T-helper 1 cell treated with Interleukin-12 subunit alpha and Interleukin-12 subunit beta and Interleukin-4 antibody, amounts not matched to agents 30 μg/mL and 1 μg/mL, for 36 hours (primary cell): ENCODE measurements around the gene CNIH1.
"Not testable (repeated sequence)": the region's sequence is repeated elsewhere in the genome, so short reads cannot be mapped to it uniquely, and the experiment has no call there.

Source experiments
- H3K27ac Mint-ChIP-seq: one replicate; pipeline ENCODE4 v1.8.0; 2021; ENCODE audit warnings: mild to moderate bottlenecking, mixed read lengths
- H3K27me3 Mint-ChIP-seq: one replicate; pipeline ENCODE4 v1.8.0; 2021; ENCODE audit warnings: low read depth, mixed read lengths
- H3K36me3 Mint-ChIP-seq: one replicate; pipeline ENCODE4 v1.8.0; 2021; ENCODE audit warnings: low read depth, mixed read lengths
- H3K4me1 Mint-ChIP-seq: one replicate; pipeline ENCODE4 v1.8.0; 2021; ENCODE audit warnings: low read depth, mixed read lengths
- H3K4me3 Mint-ChIP-seq: one replicate; pipeline ENCODE4 v1.8.0; 2021; ENCODE audit warnings: mild to moderate bottlenecking, moderate library complexity, mixed read lengths
- H3K9me3 Mint-ChIP-seq: one replicate; pipeline ENCODE4 v1.8.0; 2021; ENCODE audit warnings: mixed read lengths

The CNIH1 gene

GRCh38 chr14:54427871-54428270 is 13.3 kb downstream of the CNIH1 start:
- H3K36me3 Mint-ChIP-seq, result peaks cover 35% of the 10 kb centered on the region
- H3K27ac Mint-ChIP-seq, result no peak overlapping the region

GRCh38 chr14:54425537-54426274 is 15.5 kb downstream of the CNIH1 start:
- no peak overlapping the region for H3K4me3 Mint-ChIP-seq
- H3K36me3 Mint-ChIP-seq, result peaks cover 29% of the 10 kb centered on the region
- no peaks in the 10 kb centered on the region for H3K4me1 Mint-ChIP-seq
- no peaks in the 10 kb centered on the region for H3K27me3 Mint-ChIP-seq
- no peak overlapping the region for H3K27ac Mint-ChIP-seq
- no peaks in the 10 kb centered on the region for H3K9me3 Mint-ChIP-seq

More at GRCh38 chr14:54427871-54428270, 13.3 kb downstream of the CNIH1 start:
- peaks cover 2% of the 10 kb centered on the region for H3K4me1 Mint-ChIP-seq
- H3K27me3 Mint-ChIP-seq, result no peaks in the 10 kb centered on the region
- H3K9me3 Mint-ChIP-seq, result no peaks in the 10 kb centered on the region
- H3K4me3 Mint-ChIP-seq, result no peak overlapping the region

DNA sequence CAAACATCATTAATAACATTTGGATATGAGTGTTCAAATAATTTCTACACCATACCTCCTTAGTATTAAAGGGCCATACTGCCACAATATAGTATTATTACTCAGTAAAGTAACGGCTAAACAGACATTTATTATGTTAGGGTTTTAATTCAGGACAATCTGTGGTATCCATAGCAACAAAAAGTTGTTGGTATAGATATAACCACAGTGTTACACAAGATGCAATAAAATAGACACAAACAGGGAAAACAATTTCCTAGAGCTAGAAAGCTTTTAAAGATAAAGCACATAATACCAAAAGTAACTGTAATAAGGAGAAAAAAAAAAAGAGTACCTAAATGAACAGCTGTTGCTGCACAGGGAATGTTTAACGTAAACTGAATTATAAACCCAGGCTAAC is 16.1 kb downstream of the CNIH1 start:
- no peaks in the 10 kb centered on the region for H3K27me3 Mint-ChIP-seq

GRCh38 chr14:54424479-54424901 is 16.7 kb downstream of the CNIH1 start:
- H3K27me3 Mint-ChIP-seq, result no peaks in the 10 kb centered on the region
- no peaks in the 10 kb centered on the region for H3K9me3 Mint-ChIP-seq
- no peak overlapping the region for H3K4me3 Mint-ChIP-seq
- no peak overlapping the region for H3K27ac Mint-ChIP-seq
- H3K36me3 Mint-ChIP-seq, result peaks cover 27% of the 10 kb centered on the region
- peaks cover 2% of the 10 kb centered on the region for H3K4me1 Mint-ChIP-seq

More for the DNA sequence above, 16.1 kb downstream of the CNIH1 start:
- H3K4me3 Mint-ChIP-seq, result no peak overlapping the region
- peaks cover 2% of the 10 kb centered on the region for H3K4me1 Mint-ChIP-seq
- no peaks in the 10 kb centered on the region for H3K9me3 Mint-ChIP-seq
- no peak overlapping the region for H3K27ac Mint-ChIP-seq
- peaks cover 29% of the 10 kb centered on the region for H3K36me3 Mint-ChIP-seq

GRCh38 chr14:54423991-54424390 is 17.2 kb downstream of the CNIH1 start:
- H3K4me1 Mint-ChIP-seq, result peaks cover 2% of the 10 kb centered on the region

GRCh38 chr14:54420478-54421142 is 20.6 kb downstream of the CNIH1 start:
- Mint-ChIP-seq H3K36me3 (peaks cover 29% of the 10 kb centered on the region), H3K9me3 (no peaks in the 10 kb centered on the region), H3K27me3 (no peaks in the 10 kb centered on the region), H3K27ac (peak overlapping the region; percentile 24), H3K4me1 (peaks cover 2% of the 10 kb centered on the region), H3K4me3 (no peak overlapping the region)

More at GRCh38 chr14:54423991-54424390, 17.2 kb downstream of the CNIH1 start:
- no peak overlapping the region for H3K4me3 Mint-ChIP-seq
- H3K27ac Mint-ChIP-seq, result no peak overlapping the region
- no peaks in the 10 kb centered on the region for H3K27me3 Mint-ChIP-seq
- H3K36me3 Mint-ChIP-seq, result peaks cover 29% of the 10 kb centered on the region
- H3K9me3 Mint-ChIP-seq, result no peaks in the 10 kb centered on the region

GRCh38 chr14:54411371-54411770 is 29.8 kb downstream of the CNIH1 start:
- H3K36me3 Mint-ChIP-seq, result peaks cover 36% of the 10 kb centered on the region
- no peak overlapping the region for H3K27ac Mint-ChIP-seq
- no peaks in the 10 kb centered on the region for H3K9me3 Mint-ChIP-seq
- no peaks in the 10 kb centered on the region for H3K27me3 Mint-ChIP-seq
- peaks cover 4% of the 10 kb centered on the region for H3K4me1 Mint-ChIP-seq
- no peak overlapping the region for H3K4me3 Mint-ChIP-seq

DNA sequence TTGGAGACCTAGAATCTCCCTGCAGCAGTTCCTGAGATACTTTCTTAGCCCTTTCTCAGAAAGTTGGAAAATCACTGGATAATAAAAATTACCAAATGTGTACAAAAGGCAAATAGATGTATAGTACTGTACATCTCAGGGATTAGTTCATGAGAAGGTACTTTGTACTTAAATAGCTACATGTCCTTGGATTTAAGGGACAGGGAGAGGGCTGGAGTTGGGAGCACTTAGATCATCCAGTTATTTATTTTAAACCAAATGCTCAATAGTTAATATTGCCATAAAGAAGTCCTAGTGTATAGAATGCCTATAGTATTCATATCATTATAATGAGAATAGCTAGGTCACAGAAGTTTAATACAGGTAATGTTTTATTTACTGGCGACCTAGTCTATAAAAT is 31.0 kb downstream of the CNIH1 start:
- H3K27ac Mint-ChIP-seq, result no peak overlapping the region
- peaks cover 7% of the 10 kb centered on the region for H3K4me1 Mint-ChIP-seq
- no peak overlapping the region for H3K4me3 Mint-ChIP-seq
- H3K27me3 Mint-ChIP-seq, result no peaks in the 10 kb centered on the region
- H3K9me3 Mint-ChIP-seq, result no peaks in the 10 kb centered on the region
- H3K36me3 Mint-ChIP-seq, result peaks cover 41% of the 10 kb centered on the region

- H3K4me3 Mint-ChIP-seq, H3K27ac Mint-ChIP-seq, H3K27me3 Mint-ChIP-seq, H3K9me3 Mint-ChIP-seq: not testable (repeated sequence)
- Mint-ChIP-seq H3K36me3 (peaks cover 53% of the 10 kb centered on the region), H3K4me1 (peaks cover 30% of the 10 kb centered on the region)
These were observed 37.7 kb downstream of the CNIH1 start for GRCh38 chr14:54403401-54404005.

DNA sequence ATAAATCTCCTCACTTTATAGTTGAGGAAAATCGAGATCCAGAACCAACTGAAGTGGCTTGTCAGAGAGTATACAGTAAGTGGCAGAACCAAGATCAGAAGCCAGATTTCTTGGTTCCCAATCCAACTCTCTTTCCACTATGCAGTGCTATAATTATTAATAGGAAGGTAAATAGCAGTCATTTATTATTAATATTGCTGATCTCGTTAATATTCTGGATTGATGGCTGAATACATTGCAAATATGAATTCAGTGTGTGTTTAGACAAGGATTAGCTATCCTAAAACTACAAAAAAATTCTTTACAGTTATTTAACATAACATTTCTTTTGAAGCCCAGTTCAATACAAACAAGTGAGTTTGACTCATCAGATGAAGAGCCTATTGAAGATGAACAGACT is 41.6 kb downstream of the CNIH1 start:
- Mint-ChIP-seq H3K4me1 (peaks cover 34% of the 10 kb centered on the region), H3K9me3 (peaks cover 8% of the 10 kb centered on the region), H3K27ac (no peak overlapping the region), H3K27me3 (no peaks in the 10 kb centered on the region), H3K4me3 (peak overlapping the region; percentile 30), H3K36me3 (peaks cover 28% of the 10 kb centered on the region)

DNA sequence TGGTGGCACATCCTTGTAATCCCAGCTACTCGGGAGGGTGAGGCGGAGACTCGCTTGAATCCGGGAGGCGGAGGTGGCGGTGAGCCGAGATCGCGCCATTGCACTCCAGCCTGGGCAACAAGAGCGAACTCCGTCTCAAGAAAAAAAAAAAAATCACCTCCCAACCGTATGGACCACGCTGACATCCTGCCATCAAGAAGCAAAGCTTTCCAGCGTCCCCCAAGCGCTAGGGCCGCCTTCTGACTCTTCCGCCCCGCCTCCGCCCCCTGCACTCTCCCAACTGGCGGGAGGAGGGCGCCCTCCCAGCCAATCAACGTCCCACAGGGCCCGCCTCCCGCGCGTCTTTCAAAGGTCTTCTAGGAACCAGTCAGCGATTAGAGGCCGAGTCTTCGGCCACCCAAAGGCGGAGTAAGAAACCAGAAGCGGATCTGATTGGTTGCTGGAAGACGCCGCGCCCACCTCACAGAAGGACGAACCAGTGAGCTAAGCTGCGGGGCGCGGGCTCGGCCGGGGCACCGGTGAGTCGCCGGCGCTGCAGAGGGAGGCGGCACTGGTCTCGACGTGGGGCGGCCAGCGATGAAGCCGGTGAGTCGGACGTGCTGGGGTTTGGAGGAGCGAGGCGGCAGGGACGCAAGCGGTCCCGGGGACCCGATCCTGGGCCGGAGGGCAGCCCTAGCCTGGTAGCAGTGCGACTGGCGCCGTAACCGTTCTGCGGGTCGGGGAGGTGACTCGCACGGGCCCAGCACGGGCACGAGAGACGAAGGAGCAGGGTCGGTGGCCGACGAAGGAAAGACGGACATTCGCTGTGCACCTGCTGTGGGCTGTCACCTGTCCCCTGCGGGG is 44.5 kb downstream of the CNIH1 start, which contains the start of gene CDKN3:
TSS of gene CDKN3 (plus strand) at position 515 of the 843 bp plus-strand sequence. CDS start at position 577, 62 bp downstream.
- H3K4me1 Mint-ChIP-seq, result peaks cover 27% of the 10 kb centered on the region
- peaks cover 1% of the 10 kb centered on the region for H3K27me3 Mint-ChIP-seq
- H3K36me3 Mint-ChIP-seq, result peaks cover 4% of the 10 kb centered on the region
- H3K27ac Mint-ChIP-seq, result peak within 1 kb of the TSS; percentile 71
- H3K9me3 Mint-ChIP-seq, result no peaks in the 10 kb centered on the region
- H3K4me3 Mint-ChIP-seq, result peak within 1 kb of the TSS; percentile 84

DNA sequence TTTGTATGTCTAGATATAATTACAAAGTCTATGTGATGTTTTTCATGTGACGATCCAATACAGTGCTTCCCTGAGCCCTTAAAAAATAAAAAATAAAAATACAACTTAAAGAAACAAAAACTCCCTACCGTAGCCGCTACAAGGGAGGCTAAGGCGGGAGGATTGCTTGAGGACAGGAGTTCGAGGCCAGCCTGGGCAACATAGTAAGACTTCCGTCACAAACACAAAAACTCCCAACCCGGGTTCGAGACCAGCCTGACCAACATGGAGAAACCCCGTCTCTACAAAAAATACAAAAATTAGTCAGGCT is 45.0 kb downstream of the CNIH1 start:
- H3K27me3 Mint-ChIP-seq, result peaks cover 4% of the 10 kb centered on the region
- H3K4me1 Mint-ChIP-seq, result peaks cover 27% of the 10 kb centered on the region
- H3K4me3 Mint-ChIP-seq, result peak overlapping the region; percentile 84
- H3K9me3 Mint-ChIP-seq, result no peaks in the 10 kb centered on the region
- H3K27ac Mint-ChIP-seq, result peak overlapping the region; percentile 62
- peaks cover 2% of the 10 kb centered on the region for H3K36me3 Mint-ChIP-seq

- H3K27ac Mint-ChIP-seq, result no peak overlapping the region
- H3K27me3 Mint-ChIP-seq, result peaks cover 4% of the 10 kb centered on the region
- H3K4me3 Mint-ChIP-seq, result peak overlapping the region; percentile 31
- H3K4me1 Mint-ChIP-seq, result peaks cover 27% of the 10 kb centered on the region
- no peaks in the 10 kb centered on the region for H3K9me3 Mint-ChIP-seq
- peaks cover 2% of the 10 kb centered on the region for H3K36me3 Mint-ChIP-seq
These were observed 45.5 kb downstream of the CNIH1 start for GRCh38 chr14:54395716-54396115.

DNA sequence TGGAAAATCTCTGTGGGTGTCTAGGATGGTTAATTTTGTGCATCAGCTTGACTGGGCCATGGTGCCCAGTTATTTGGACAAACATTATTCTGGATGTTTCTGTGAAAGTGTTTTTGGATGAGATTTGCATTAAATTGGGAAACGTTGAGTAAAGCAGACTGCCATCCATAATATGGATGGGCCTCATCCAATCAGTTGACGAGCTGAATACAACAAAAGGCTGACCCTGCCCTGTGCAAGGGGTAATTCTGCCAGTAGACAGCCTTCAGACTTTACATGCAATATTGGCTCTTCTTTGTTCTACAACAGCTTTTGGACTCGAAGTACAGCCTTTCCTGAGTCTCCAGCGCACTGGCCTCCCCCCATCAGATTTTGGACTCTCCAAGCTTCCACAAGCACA is 45.9 kb downstream of the CNIH1 start:
- H3K36me3 Mint-ChIP-seq, result no peaks in the 10 kb centered on the region
- H3K9me3 Mint-ChIP-seq, result no peaks in the 10 kb centered on the region
- no peak overlapping the region for H3K27ac Mint-ChIP-seq
- H3K4me1 Mint-ChIP-seq, result peaks cover 25% of the 10 kb centered on the region
- H3K27me3 Mint-ChIP-seq, result peaks cover 4% of the 10 kb centered on the region
- no peak overlapping the region for H3K4me3 Mint-ChIP-seq
